NCI-H2196 treated with DMSO at 0.1 percent for 48 hours (cell line): Measurements from ENCODE around the gene MISP.
"Not testable (repeated sequence)": the region's sequence is repeated elsewhere in the genome, so short reads cannot be mapped to it uniquely, and the experiment has no call there.

Experiments used
- DNase-seq: peaks from one replicate; lab custom pipeline; 2025; ENCODE audit not compliant: unreplicated experiment; lab: John Stamatoyannopoulos, UW

The MISP gene, protein sequence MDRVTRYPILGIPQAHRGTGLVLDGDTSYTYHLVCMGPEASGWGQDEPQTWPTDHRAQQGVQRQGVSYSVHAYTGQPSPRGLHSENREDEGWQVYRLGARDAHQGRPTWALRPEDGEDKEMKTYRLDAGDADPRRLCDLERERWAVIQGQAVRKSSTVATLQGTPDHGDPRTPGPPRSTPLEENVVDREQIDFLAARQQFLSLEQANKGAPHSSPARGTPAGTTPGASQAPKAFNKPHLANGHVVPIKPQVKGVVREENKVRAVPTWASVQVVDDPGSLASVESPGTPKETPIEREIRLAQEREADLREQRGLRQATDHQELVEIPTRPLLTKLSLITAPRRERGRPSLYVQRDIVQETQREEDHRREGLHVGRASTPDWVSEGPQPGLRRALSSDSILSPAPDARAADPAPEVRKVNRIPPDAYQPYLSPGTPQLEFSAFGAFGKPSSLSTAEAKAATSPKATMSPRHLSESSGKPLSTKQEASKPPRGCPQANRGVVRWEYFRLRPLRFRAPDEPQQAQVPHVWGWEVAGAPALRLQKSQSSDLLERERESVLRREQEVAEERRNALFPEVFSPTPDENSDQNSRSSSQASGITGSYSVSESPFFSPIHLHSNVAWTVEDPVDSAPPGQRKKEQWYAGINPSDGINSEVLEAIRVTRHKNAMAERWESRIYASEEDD

GRCh38 chr19:750640-751423 is at the start of gene MISP:
MISP (plus strand) TSS chr19:751112; CDS start chr19:756947, 5,835 bp downstream.
- peak; percentile 84 for DNase-seq

GRCh38 chr19:702847-703246 is 48.1 kb upstream of the MISP start:
- not testable (repeated sequence) for DNase-seq

- no peak for DNase-seq
These were observed 47.6 kb upstream of the MISP start for GRCh38 chr19:703329-703650.

GRCh38 chr19:703651-704446 is 47.1 kb upstream of the MISP start:
- peak; percentile 63 for DNase-seq

DNA sequence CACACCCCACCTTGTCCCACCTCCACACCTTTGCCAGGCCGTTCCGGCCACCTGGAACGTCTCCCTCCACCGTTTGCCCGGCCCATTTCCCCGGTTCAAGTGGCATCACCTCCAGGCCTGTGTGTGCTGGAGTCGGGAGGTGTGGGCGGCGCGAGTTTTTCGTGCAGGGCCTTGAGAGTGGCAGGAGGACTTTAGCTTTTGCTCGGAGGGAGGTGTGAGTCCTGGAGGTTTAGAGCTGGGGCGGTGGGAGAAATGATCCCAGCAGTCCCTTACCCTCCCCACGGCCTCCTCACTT is 46.5 kb upstream of the MISP start:
- no peak for DNase-seq

GRCh38 chr19:708154-709143 is 42.5 kb upstream of the MISP start, which contains the start of gene PALM:
PALM (plus strand) TSS chr19:708935; CDS start chr19:709147, 212 bp downstream.
- DNase-seq, result no peak

DNA sequence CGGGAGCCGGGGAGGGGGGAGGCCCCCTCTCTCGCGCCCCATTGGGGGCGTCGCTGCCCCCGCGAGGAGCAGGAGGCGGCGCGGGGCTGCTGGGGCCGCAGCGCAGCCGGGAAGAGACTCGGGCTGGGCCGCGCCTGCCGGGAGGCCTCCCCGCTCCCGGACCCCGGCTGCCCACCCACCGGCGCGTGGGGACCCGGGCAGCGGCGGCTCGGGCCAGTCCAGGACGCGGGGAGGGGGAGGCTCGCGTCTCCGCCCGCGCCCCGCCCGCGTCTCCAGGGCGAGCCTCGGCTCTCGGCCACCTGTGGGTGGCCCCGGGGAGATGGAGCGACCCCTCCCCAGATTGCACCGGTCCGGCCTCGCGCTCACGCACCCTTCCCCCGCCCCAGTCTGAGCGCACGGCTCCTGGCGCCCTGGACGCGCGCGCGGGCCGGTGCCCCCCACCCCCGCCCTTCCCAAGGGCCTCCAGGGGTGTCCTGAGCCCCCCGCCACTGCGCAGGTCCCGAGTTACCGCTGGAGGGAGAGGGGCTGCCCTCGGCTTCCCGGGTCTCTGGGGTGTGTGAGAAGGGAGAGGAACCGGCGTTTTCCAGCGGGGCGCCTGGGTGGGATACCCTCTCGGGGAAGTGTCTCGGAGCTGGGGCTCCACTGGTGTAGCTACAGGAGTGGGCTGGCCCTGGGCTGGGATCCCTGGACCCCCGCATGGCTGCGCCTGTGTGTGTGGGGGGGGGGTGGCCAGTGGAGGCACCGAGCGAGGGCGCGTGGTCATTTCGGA is 41.5 kb upstream of the MISP start:
- no peak for DNase-seq

GRCh38 chr19:709965-710571 is 40.8 kb upstream of the MISP start:
- no peak for DNase-seq

DNA sequence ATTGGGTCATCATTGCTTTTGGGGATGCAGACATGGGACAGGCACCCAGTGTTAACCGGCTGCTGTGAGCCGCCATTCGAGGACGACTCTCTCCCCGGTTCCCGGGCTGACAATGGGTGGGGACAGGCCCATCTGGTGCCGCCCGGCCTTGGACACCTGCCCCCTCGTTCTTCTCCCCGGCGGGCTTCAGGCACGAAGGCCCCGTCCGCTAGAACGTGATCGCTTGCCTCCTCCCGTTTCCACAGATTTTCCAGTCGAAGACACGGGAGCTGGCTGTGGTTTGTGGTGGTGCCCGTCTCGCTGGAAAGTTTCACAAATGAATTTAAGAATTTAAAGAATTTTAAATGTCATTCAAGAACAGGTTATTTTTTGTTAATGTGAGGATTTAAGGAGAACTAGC is 40.1 kb upstream of the MISP start:
- no peak for DNase-seq

GRCh38 chr19:711254-711653 is 39.7 kb upstream of the MISP start:
- DNase-seq, result no peak

DNA sequence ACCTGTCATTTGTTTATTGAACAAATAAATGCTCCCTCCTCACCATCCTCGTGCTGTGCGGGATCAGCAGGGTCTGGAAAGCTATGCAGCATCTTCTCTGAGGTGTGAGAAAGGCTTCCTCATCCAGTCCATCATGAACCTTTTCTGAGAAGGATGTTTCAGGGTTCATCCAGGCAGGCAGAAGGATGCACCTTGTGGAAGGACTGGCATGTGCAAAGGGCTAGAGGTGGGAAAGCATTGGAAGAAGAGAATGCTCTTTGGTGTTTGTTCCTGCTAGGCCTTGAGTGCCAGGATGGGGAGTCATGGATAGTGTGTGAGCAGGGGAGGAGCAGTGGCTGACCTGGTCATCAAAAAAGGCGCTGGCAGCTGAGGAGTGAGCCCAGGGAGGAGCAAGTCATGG is 35.6 kb upstream of the MISP start:
- no peak for DNase-seq

DNA sequence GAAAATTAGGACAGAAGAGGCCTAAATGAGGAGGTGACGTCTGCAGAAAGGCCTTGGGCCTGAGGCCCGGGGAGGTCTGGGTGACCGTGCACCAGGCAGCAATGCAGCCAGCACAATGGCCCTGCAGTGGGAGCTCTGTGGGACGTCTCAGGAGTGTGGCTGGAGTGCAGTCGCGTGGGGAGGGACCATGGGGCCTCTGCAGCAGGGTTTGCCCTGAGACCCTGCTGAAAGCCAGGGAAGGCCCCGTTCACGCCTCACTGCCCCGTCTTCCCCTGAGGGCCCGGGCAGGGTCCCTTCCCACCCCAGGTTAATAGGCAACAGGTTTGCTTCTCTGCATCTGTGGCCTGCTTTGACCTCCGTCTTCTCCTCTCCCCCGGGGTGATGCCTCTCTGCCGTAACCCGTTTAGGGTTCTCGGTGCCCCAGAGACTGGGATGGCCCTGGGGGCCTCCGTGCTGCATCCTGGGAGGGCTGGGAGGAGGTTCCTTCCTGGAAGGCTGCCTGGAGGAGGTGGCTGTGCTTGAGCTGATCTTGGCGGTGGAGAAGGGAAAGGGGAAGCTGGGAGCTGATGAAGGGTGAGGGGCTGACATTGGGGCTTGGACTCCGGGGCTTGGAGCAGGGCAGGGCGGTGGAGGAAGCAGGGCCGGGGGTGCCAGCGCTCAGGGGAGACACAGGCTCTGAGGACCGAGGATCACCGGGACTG is 32.5 kb upstream of the MISP start:
- DNase-seq, result no peak

DNA sequence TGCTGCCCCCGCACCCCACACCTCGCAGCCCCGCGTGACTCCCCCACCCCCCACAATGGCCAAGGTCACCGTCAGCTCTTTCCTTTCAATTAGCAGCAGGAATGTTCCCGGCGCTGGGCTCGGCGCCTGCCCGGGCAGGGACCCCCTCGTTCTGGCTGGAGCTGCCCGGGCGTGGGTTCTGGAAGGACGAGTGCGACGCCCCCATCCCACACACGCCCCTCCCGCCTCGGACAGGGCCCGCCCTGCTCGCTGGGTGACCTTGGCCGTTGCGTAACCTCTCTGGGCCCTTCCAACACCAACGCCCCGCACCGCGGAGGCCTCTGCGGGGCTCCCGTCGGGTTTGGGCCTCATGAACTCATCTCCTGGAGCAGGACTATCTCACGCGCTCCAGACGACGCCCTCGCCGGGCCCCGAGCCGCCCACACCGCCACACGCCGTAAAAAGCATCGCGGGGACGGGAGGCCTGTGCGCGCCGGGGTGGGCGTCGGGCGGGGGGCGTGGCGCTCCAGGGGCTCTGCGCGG is 31.9 kb upstream of the MISP start:
- DNase-seq, result no peak

DNA sequence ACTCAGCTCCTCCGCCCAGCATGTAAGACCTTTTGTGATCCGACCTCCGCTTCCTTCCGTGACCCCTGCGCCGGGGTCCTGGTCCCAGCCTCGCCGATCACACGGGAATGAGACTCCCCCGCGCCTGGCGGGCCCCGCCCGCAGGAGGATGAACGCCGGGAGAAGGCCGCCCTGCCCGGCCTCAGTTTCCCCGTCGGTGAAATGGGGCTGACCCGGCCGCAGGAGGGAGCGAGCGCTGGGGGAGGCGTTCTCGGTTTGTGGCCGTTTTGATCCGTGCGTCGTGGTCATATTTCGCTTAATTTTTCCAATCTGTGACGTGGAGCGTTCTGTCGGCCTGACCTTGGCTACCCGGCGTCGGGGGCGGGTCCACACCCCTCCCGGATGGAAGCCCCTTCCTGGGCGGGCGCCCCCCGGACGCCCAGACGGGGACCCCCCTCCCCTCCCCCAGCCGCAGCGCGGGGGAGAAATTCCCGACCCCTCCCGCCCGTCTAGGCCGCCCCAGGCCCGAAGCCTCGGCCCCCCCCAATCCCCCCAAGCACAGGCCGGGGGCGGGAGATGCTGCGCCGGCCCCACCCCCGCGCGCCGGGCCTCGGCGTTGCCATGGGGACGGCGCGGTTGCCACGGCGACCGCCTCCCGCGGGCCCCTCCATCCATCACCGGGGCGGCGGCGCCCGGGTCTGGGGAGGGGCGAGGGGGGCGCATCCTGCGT is 31.1 kb upstream of the MISP start:
- DNase-seq, result no peak

GRCh38 chr19:720345-721160 is 30.4 kb upstream of the MISP start:
- no peak for DNase-seq

- DNase-seq, result no peak
These were observed 28.3 kb upstream of the MISP start for GRCh38 chr19:722553-723101.
